GM23338 (cell line): Measurements from ENCODE around the gene KLHL6. TPM values are rescaled to one million over a fixed set of nuclear protein-coding genes. Genes with fewer than 3 reads are reported as not detected.

ENCODE experiments used
- ATAC-seq: fragments of 200-7000 bp; cut with Tn5 transposase; 3 replicates; pipeline ENCODE4 v1.9.1; 2020
- DNase-seq: peaks from one replicate; pipeline ENCODE4 v3.0.0-alpha.2; 2015; ENCODE audit warnings: low spot score
- H2AFZ ChIP-seq: fragments of 200-600 bp; sonication (generic); 2 replicates; pipeline ENCODE4 v1.8.0; 2016; ENCODE audit warnings: antibody characterized with exemption, mild to moderate bottlenecking, moderate library complexity
- H3F3A ChIP-seq: fragments of 200-600 bp; sonication (generic); replicated peaks from 2 replicates; pipeline ENCODE4 v1.8.0; 2017; ENCODE audit warnings: antibody characterized with exemption, mixed run types, low read depth
- H3K27ac ChIP-seq: fragments of 200-600 bp; sonication (generic); 2 replicates; pipeline ENCODE4 v1.6.1; 2016; ENCODE audit warnings: low read depth
- H3K27me3 ChIP-seq: fragments of 200-600 bp; sonication (generic); 2 replicates; pipeline ENCODE4 v1.8.0; 2016; ENCODE audit warnings: mild to moderate bottlenecking, mixed run types, moderate library complexity; ENCODE audit not compliant: insufficient read depth
- H3K36me3 ChIP-seq: fragments of 200-600 bp; sonication (generic); 2 replicates; pipeline ENCODE4 v1.8.0; 2016; ENCODE audit warnings: mild to moderate bottlenecking; ENCODE audit not compliant: insufficient read depth
- H3K4me1 ChIP-seq: fragments of 200-600 bp; sonication (generic); 2 replicates; pipeline ENCODE4 v1.8.0; 2016; ENCODE audit warnings: mild to moderate bottlenecking, moderate library complexity; ENCODE audit not compliant: insufficient read depth
- H3K4me2 ChIP-seq: fragments of 200-600 bp; sonication (generic); 2 replicates; pipeline ENCODE4 v1.7.1; 2017; ENCODE audit warnings: mixed run types
- H3K4me3 ChIP-seq: fragments of 200-600 bp; sonication (generic); 2 replicates; pipeline ENCODE4 v1.6.1; 2016; ENCODE audit warnings: mixed run types
- H3K79me2 ChIP-seq: fragments of 200-600 bp; sonication (generic); replicated peaks from 2 replicates; pipeline ENCODE4 v1.8.0; 2017; ENCODE audit warnings: mild to moderate bottlenecking; ENCODE audit not compliant: insufficient read depth
- H3K9me2 ChIP-seq: fragments of 200-600 bp; sonication (generic); 2 replicates; pipeline ENCODE4 v1.8.0; 2017; ENCODE audit not compliant: insufficient read depth
- H4K20me1 ChIP-seq: fragments of 200-600 bp; sonication (generic); replicated peaks from 2 replicates; pipeline ENCODE4 v1.8.0; 2017; ENCODE audit warnings: mild to moderate bottlenecking; ENCODE audit not compliant: insufficient read depth
- H3K27ac Mint-ChIP-seq: 2 replicates; pipeline ENCODE4 v1.8.0; 2020; ENCODE audit warnings: inconsistent platforms, mild to moderate bottlenecking, moderate library complexity, mixed read lengths
- H3K27me3 Mint-ChIP-seq: 3 replicates; pipeline ENCODE4 v1.8.0; 2022; ENCODE audit warnings: low read depth, mild to moderate bottlenecking, moderate library complexity, mixed read lengths, inconsistent platforms; ENCODE audit not compliant: insufficient read depth, poor library complexity
- H3K36me3 Mint-ChIP-seq: 3 replicates; pipeline ENCODE4 v1.8.0; 2021; ENCODE audit warnings: low read depth, mild to moderate bottlenecking, inconsistent platforms, moderate library complexity, mixed read lengths
- H3K4me1 Mint-ChIP-seq: 3 replicates; pipeline ENCODE4 v1.8.0; 2020; ENCODE audit warnings: mild to moderate bottlenecking, inconsistent platforms, mixed read lengths
- H3K4me3 Mint-ChIP-seq: 3 replicates; pipeline ENCODE4 v1.8.0; 2021; ENCODE audit warnings: moderate library complexity, mild to moderate bottlenecking, inconsistent platforms, mixed read lengths
- H3K9me3 Mint-ChIP-seq: 3 replicates; pipeline ENCODE4 v1.8.0; 2020; ENCODE audit warnings: moderate library complexity, mild to moderate bottlenecking, inconsistent platforms, mixed read lengths
- CREB1 ChIP-seq: fragments of 250-450 bp; sonication (Bioruptor Pico); IDR thresholded peaks from 2 replicates; pipeline ENCODE4 v1.5.0; 2020; ENCODE audit warnings: low read depth, mild to moderate bottlenecking, moderate library complexity
- CTCF ChIP-seq, 2 experiments: fragments of 200-600 bp in 1 of 2; sonication (generic) in 1 of 2; conservative IDR thresholded peaks; 2 replicates each; pipeline versions ENCODE4 v1.5.1 to v1.6.1; 2016 to 2017; ENCODE audit warnings: antibody characterized with exemption in 2 of 2, low read depth in 2 of 2, mild to moderate bottlenecking in 2 of 2, moderate library complexity in 1 of 2
- EZH2 ChIP-seq: fragments of 200-600 bp; sonication (generic); IDR thresholded peaks from one replicate; pipeline ENCODE4 v1.8.0; 2017; ENCODE audit warnings: antibody characterized with exemption, mild to moderate bottlenecking, low read depth; ENCODE audit not compliant: unreplicated experiment
- EZH2phosphoT487 ChIP-seq: fragments of 200-600 bp; sonication (generic); IDR thresholded peaks from one replicate; pipeline ENCODE4 v1.8.1; 2018; ENCODE audit warnings: antibody characterized with exemption; ENCODE audit not compliant: unreplicated experiment
- JUNB ChIP-seq: IDR thresholded peaks from one replicate; pipeline ENCODE4 v1.6.1; 2016; ENCODE audit warnings: antibody characterized with exemption; ENCODE audit not compliant: unreplicated experiment
- NANOG ChIP-seq: IDR thresholded peaks from 2 replicates; pipeline ENCODE4 v1.6.1; 2016; ENCODE audit warnings: antibody characterized with exemption, borderline replicate concordance
- POLR2AphosphoS5 ChIP-seq: IDR thresholded peaks from 2 replicates; pipeline ENCODE4 v1.6.1; 2016; ENCODE audit warnings: antibody characterized with exemption, low read depth
- REST ChIP-seq: IDR thresholded peaks from one replicate; pipeline ENCODE4 v1.6.1; 2018; ENCODE audit warnings: antibody characterized with exemption; ENCODE audit not compliant: unreplicated experiment
- STAT1 ChIP-seq: IDR thresholded peaks from one replicate; pipeline ENCODE4 v1.6.1; 2016; ENCODE audit warnings: antibody characterized with exemption; ENCODE audit not compliant: unreplicated experiment
- ZNF114 ChIP-seq: fragments of 250-450 bp; sonication (Bioruptor Pico); IDR thresholded peaks from 2 replicates; pipeline ENCODE4 v1.5.0; 2020; ENCODE audit warnings: mild to moderate bottlenecking, moderate library complexity
- ZNF331 ChIP-seq: fragments of 250-450 bp; sonication (Bioruptor Pico); IDR thresholded peaks from 2 replicates; pipeline ENCODE4 v1.5.0; 2020; ENCODE audit warnings: low read depth, mild to moderate bottlenecking, moderate library complexity
- polyA plus RNA-seq: library from polyadenylated mRNA; unstranded; fragments of >200 nt; fragmentation: Nextera tagmentation; extraction: Ambion mirVana; gene quantifications from 2 replicates; pipeline ENCODE4 v1.2.1, GENCODE V29; 2016
- total RNA-seq: library from RNA; depleted of rRNA; stranded (reverse); fragments of >200 nt; shearing (Covaris generic); gene quantifications from 2 replicates; pipeline ENCODE4 v1.2.3, GENCODE V29; 2014
- TF ChIP-seq, protein P1 (sequence below): IDR thresholded peaks from 2 replicates; pipeline ENCODE4 v1.6.1; 2016; ENCODE audit warnings: antibody characterized with exemption
- TF ChIP-seq, protein P2 (sequence below): fragments of 250-450 bp; sonication (Bioruptor Pico); IDR thresholded peaks from 2 replicates; pipeline ENCODE4 v1.5.0; 2020; ENCODE audit warnings: mild to moderate bottlenecking, moderate library complexity

The KLHL6 gene
- total and polyA plus RNA-seq, 2 experiments from 2014 or later: not detected

DNA sequence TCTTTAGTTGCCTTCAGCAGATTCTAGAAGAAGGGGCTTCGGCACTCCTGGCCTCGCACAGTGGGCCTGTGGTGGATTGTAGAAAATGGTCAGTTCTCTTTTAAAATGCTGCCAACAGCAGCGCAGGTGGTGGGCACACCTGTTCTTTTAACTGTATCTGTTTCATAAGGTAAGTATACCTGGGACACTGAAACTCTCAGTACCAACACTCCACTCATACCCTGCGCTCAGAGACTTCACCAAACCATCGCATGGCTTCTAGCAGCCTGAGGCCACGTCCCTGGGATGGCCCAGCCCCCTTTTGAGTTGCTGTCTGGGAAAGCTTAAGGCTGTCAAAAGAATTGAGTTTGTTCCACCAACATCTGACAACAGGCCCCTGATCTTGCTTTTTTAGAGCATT lies 70.4 kb downstream of the KLHL6 start:
- Mint-ChIP-seq H3K36me3 (no peaks in the 10 kb centered on the region), H3K9me3 (no peaks in the 10 kb centered on the region), H3K4me1 (peaks cover 39% of the 10 kb centered on the region), H3K27me3 (peaks cover 4% of the 10 kb centered on the region), H3K27ac (no peak overlapping the region), H3K4me3 (no peak overlapping the region)
- no peak for TF ChIP-seq REST
- TF ChIP-seq CREB1: no peak
- no peak for TF ChIP-seq ZNF114 (CRISPR knock-in tag)
- no peak for TF ChIP-seq JUNB
- no peak for TF ChIP-seq ZNF331 (CRISPR knock-in tag)
- TF ChIP-seq, protein P1, sequence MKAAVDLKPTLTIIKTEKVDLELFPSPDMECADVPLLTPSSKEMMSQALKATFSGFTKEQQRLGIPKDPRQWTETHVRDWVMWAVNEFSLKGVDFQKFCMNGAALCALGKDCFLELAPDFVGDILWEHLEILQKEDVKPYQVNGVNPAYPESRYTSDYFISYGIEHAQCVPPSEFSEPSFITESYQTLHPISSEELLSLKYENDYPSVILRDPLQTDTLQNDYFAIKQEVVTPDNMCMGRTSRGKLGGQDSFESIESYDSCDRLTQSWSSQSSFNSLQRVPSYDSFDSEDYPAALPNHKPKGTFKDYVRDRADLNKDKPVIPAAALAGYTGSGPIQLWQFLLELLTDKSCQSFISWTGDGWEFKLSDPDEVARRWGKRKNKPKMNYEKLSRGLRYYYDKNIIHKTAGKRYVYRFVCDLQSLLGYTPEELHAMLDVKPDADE: no peak
- TF ChIP-seq POLR2AphosphoS5: no peak
- no peak for TF ChIP-seq EZH2phosphoT487
- TF ChIP-seq STAT1: no peak
- no peak for TF ChIP-seq EZH2
- TF ChIP-seq NANOG: no peak
- no peak for TF ChIP-seq CTCF (conservative IDR thresholded peaks at IDR 0.05; ENCODE audit: low read depth in 2 of 2)
- TF ChIP-seq, protein P2, sequence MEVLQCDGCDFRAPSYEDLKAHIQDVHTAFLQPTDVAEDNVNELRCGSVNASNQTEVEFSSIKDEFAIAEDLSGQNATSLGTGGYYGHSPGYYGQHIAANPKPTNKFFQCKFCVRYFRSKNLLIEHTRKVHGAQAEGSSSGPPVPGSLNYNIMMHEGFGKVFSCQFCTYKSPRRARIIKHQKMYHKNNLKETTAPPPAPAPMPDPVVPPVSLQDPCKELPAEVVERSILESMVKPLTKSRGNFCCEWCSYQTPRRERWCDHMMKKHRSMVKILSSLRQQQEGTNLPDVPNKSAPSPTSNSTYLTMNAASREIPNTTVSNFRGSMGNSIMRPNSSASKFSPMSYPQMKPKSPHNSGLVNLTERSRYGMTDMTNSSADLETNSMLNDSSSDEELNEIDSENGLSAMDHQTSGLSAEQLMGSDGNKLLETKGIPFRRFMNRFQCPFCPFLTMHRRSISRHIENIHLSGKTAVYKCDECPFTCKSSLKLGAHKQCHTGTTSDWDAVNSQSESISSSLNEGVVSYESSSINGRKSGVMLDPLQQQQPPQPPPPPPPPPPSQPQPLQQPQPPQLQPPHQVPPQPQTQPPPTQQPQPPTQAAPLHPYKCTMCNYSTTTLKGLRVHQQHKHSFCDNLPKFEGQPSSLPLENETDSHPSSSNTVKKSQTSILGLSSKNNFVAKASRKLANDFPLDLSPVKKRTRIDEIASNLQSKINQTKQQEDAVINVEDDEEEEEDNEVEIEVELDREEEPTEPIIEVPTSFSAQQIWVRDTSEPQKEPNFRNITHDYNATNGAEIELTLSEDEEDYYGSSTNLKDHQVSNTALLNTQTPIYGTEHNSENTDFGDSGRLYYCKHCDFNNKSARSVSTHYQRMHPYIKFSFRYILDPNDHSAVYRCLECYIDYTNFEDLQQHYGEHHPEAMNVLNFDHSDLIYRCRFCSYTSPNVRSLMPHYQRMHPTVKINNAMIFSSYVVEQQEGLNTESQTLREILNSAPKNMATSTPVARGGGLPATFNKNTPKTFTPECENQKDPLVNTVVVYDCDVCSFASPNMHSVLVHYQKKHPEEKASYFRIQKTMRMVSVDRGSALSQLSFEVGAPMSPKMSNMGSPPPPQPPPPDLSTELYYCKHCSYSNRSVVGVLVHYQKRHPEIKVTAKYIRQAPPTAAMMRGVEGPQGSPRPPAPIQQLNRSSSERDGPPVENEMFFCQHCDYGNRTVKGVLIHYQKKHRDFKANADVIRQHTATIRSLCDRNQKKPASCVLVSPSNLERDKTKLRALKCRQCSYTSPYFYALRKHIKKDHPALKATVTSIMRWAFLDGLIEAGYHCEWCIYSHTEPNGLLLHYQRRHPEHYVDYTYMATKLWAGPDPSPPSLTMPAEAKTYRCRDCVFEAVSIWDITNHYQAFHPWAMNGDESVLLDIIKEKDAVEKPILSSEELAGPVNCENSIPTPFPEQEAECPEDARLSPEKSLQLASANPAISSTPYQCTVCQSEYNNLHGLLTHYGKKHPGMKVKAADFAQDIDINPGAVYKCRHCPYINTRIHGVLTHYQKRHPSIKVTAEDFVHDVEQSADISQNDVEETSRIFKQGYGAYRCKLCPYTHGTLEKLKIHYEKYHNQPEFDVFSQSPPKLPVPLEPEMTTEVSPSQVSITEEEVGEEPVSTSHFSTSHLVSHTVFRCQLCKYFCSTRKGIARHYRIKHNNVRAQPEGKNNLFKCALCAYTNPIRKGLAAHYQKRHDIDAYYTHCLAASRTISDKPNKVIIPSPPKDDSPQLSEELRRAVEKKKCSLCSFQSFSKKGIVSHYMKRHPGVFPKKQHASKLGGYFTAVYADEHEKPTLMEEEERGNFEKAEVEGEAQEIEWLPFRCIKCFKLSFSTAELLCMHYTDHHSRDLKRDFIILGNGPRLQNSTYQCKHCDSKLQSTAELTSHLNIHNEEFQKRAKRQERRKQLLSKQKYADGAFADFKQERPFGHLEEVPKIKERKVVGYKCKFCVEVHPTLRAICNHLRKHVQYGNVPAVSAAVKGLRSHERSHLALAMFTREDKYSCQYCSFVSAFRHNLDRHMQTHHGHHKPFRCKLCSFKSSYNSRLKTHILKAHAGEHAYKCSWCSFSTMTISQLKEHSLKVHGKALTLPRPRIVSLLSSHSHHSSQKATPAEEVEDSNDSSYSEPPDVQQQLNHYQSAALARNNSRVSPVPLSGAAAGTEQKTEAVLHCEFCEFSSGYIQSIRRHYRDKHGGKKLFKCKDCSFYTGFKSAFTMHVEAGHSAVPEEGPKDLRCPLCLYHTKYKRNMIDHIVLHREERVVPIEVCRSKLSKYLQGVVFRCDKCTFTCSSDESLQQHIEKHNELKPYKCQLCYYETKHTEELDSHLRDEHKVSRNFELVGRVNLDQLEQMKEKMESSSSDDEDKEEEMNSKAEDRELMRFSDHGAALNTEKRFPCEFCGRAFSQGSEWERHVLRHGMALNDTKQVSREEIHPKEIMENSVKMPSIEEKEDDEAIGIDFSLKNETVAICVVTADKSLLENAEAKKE (CRISPR knock-in tag): no peak
- DNase-seq (no peak), ATAC-seq (no peak)
- H3K36me3 ChIP-seq: no peaks in the 10 kb centered on the region
- H3K4me3 ChIP-seq: no peak overlapping the region
- no peaks in the 10 kb centered on the region for H4K20me1 ChIP-seq
- no peak overlapping the region for H3K4me2 ChIP-seq
- H3K9me2 ChIP-seq: peaks cover 3% of the 10 kb centered on the region; the same call in 1 of the 2 replicates
- no peaks in the 10 kb centered on the region for H3F3A ChIP-seq
- peaks cover 26% of the 10 kb centered on the region for H3K4me1 ChIP-seq
- H3K79me2 ChIP-seq: no peaks in the 10 kb centered on the region
- no peak overlapping the region for H3K27ac ChIP-seq
- H2AFZ ChIP-seq: peak overlapping the region; percentile 61
- H3K27me3 ChIP-seq: no peaks in the 10 kb centered on the region
